GM12874 (cell line): ENCODE data around the gene IRAG1.

Source experiments
- TF ChIP-seq, protein P1 (sequence below): IDR thresholded peaks from 2 replicates; pipeline ENCODE4 v1.5.1; 2011; ENCODE audit warnings: low read depth, mild to moderate bottlenecking, control low read depth, low read length, moderate library complexity; ENCODE audit not compliant: insufficient read depth

IRAG1 gene

DNA sequence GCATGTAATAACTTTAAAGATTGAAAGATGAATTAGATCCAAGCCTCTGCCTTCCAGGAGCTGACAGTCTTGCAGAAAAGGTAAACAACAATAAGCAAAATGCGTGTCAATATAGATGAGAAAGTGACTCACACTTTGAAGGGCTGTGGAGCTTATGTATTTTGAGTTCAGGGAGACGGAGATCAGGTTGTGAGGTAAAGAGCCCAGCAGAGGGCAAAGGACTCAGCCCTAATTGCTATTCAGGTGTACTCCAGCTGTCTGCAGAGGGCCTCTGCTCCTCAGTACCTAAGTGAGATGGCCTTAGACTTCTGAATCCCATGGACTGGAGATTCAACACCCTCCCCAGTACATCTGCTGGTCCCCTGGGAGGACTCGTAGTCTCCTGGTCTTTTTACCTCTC, 34.6 kb upstream of the IRAG1 start:
- TF ChIP-seq, protein P1, sequence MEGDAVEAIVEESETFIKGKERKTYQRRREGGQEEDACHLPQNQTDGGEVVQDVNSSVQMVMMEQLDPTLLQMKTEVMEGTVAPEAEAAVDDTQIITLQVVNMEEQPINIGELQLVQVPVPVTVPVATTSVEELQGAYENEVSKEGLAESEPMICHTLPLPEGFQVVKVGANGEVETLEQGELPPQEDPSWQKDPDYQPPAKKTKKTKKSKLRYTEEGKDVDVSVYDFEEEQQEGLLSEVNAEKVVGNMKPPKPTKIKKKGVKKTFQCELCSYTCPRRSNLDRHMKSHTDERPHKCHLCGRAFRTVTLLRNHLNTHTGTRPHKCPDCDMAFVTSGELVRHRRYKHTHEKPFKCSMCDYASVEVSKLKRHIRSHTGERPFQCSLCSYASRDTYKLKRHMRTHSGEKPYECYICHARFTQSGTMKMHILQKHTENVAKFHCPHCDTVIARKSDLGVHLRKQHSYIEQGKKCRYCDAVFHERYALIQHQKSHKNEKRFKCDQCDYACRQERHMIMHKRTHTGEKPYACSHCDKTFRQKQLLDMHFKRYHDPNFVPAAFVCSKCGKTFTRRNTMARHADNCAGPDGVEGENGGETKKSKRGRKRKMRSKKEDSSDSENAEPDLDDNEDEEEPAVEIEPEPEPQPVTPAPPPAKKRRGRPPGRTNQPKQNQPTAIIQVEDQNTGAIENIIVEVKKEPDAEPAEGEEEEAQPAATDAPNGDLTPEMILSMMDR = no peak

DNA sequence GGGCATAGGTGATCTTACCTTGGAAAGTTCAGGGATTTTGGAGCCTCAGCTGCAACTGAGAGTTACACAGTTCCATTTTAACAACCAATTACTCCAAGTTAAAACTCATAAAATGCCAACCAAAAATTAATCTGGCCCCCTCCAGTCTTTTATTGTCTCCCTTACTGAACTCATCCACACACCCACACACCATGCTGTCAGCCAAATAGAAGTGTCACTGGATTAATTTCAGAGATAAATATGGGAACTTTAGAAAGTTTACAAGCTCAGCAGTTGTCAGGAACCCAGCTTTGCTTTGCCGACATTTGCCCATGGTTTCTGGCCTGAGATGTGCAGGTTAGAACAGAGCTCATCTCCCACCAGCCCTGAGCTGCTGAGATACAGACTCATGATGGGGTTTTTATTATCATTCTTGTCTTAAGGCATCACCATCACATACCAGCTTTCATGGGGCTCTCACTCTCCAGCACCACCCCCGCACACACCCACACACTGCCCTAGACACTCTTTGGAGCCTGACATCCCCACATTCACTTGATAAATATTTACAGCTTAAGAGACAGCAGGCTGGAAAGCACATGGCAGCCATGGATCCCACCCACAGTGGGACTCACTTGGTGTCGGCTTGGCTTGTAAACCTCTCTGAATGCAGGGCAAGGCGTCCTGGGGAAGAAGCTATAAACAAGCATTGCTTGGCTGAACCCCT, 33.7 kb upstream of the IRAG1 start:
- TF ChIP-seq, protein P1 = no peak

DNA sequence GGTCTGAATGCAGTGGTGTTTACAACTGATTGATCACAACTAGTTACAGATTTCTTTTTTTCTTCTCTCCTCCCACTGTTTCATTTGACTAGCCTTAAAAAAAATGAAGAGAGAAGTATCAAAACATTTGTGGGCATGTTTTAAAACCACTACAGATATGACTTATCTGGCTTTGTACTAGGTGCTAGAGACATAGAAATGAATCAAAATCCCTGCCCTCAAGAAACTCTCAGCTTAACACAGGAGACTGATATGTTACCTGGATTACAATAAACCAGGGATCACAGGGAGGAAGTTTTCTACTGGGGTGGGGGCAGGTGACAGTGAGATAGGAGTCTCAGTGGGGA, 32.3 kb upstream of the IRAG1 start:
- TF ChIP-seq, protein P1 = no peak

DNA sequence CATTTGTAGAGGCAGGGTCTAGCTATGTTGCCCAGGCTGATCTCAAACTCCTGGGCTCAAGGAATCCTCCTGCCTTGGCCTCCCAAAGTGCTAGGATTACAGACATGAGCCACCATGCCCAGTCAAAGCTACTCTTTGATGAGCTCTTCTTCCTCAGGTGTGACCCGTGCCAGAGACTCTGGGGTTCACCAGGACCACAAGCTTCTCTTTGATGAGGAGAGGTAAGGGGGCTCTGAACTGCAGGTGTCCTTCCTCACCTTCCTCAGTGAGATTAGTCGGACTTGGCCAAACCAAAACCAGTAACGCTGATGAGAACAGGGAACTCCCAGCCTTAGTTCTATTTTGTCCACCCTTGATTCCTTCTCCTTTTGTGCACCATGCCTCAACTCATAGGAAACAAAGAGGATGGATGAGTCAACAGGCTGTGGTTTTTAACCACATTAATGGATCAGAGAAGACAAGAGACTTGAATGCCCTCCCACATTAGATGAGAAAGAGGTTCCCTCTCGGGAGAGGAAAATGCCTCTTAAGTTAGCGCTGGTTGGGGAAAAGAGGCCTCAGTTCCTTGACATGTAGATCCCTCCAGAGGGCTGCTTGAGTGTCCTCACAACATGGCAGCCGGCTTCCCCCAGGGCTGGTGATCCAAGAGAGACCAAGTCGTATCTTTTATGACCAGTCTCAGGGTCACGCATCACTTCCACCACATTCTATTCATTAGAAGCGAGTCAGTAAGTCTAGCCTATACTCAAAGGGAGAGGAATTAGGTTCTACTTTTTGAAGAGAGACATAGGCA, 31.8 kb upstream of the IRAG1 start:
- TF ChIP-seq, protein P1 = no peak

DNA sequence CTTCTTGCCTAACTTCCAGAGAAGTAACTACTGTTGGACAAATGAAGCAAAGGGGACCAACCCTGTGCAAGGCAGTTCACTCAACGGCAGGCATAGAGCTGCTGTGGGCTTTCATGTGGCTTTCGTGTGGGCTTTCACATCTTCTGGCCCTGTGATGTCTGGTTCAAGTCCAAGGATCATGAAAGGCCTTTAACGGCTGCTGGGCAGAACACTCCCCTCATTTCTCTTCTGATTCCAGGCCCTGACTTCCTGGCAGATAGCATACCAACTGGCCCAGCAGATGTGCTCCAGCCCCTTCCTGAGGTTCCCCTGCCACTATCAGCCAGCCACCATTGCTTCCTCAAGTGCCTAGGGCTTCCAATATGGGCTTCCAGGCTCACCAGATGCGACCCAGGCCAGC, 28.8 kb upstream of the IRAG1 start:
- TF ChIP-seq, protein P1 = no peak

DNA sequence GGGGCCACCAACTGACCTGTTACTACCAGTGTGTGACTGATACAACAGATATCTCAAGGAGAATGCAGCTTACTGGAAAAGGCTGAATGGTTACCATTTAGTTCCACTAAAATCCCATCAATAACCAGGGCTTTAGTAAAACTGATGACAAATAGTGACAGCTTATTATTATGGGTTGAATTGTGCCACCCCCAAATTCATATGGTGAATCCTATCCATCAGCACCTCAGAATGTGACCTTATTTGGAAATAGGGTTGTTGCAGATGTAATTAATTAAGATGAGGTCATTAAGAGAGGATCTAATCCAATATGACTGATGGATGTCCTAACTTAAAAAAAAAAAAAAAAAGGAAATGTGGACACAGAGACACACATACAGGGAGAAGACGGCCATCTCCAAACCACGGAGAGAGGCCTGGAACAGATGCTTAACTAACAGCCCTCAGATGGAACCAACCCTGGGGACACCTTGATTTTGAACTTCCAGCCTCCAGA, 27.4 kb upstream of the IRAG1 start:
- TF ChIP-seq, protein P1 = no peak

DNA sequence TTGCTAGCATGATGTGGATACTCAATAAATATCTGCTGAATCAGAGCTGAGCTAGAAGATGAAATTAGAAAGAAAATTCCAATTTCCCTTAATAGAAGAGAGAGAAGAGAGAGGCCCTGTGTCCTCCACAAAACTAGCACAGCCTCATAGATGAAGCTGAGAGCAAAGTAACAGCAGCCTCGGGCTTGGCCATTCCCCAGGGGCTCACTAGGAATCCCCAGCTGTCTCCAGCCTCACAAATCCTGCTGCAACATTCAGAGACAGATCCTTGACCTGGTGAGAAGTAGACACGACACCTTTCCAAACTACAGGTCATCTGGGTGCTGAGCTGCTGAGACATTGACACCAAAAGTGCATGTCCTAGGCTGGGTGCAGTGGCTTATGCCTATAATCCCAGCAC, 26.1 kb upstream of the IRAG1 start:
- TF ChIP-seq, protein P1 = no peak
